Epithelial cell of prostate (primary cell): ENCODE measurements around the gene GP9.

ENCODE experiments used
- DNase-seq: peaks from one replicate; pipeline ENCODE4 v3.0.0-alpha.2; 2011; ENCODE audit warnings: low read depth, low spot score
- H3K27ac ChIP-seq: fragments of 450-650 bp; 2 replicates; pipeline ENCODE4 v1.5.1; 2017; ENCODE audit warnings: mild to moderate bottlenecking

GP9 gene

GRCh38 chr3:129026728-129027543, 33.6 kb upstream of the GP9 start:
- peak; percentile 41 for DNase-seq
- H3K27ac ChIP-seq: no peak overlapping the region

- no peak for DNase-seq
- no peak overlapping the region for H3K27ac ChIP-seq
Measured at GRCh38 chr3:129027544-129027880, 33.1 kb upstream of the GP9 start.

GRCh38 chr3:129028866-129029265, 31.7 kb upstream of the GP9 start:
- no peak for DNase-seq
- H3K27ac ChIP-seq: no peak overlapping the region

- DNase-seq: no peak
- no peak overlapping the region for H3K27ac ChIP-seq
Measured at GRCh38 chr3:129030611-129031010, 30.0 kb upstream of the GP9 start.

- no peak for DNase-seq
- no peak overlapping the region for H3K27ac ChIP-seq
Measured at GRCh38 chr3:129031476-129032215, 28.9 kb upstream of the GP9 start.

- no peak for DNase-seq
- H3K27ac ChIP-seq: no peak overlapping the region
Measured at GRCh38 chr3:129032716-129033115, 27.9 kb upstream of the GP9 start.

GRCh38 chr3:129033151-129033550, 27.4 kb upstream of the GP9 start:
- no peak overlapping the region for H3K27ac ChIP-seq
- no peak for DNase-seq

- H3K27ac ChIP-seq: no peak overlapping the region
- DNase-seq: no peak
Measured at GRCh38 chr3:129033633-129034321, 26.8 kb upstream of the GP9 start.

- DNase-seq: no peak
- no peak overlapping the region for H3K27ac ChIP-seq
Measured at GRCh38 chr3:129034642-129035041, 25.9 kb upstream of the GP9 start.

GRCh38 chr3:129035360-129036221, 25.0 kb upstream of the GP9 start:
- no peak for DNase-seq
- H3K27ac ChIP-seq: no peak overlapping the region

- no peak for DNase-seq
- no peak overlapping the region for H3K27ac ChIP-seq
Measured at GRCh38 chr3:129036222-129037092, 24.1 kb upstream of the GP9 start.

- no peak for DNase-seq
- no peak overlapping the region for H3K27ac ChIP-seq
Measured at GRCh38 chr3:129037093-129037419, 23.5 kb upstream of the GP9 start.

GRCh38 chr3:129038121-129038855, 22.3 kb upstream of the GP9 start:
- H3K27ac ChIP-seq: no peak overlapping the region
- no peak for DNase-seq

GRCh38 chr3:129039271-129040038, 21.1 kb upstream of the GP9 start:
- H3K27ac ChIP-seq: no peak overlapping the region
- DNase-seq: no peak

- DNase-seq: no peak
- H3K27ac ChIP-seq: no peak overlapping the region
Measured at GRCh38 chr3:129040039-129040336, 20.6 kb upstream of the GP9 start.

- H3K27ac ChIP-seq: no peak overlapping the region
- DNase-seq: no peak
Measured at GRCh38 chr3:129040579-129041300, 19.8 kb upstream of the GP9 start.

- no peak overlapping the region for H3K27ac ChIP-seq
- DNase-seq: no peak
Measured at GRCh38 chr3:129045675-129046036, 14.9 kb upstream of the GP9 start.
